Measurements from ENCODE around the gene NSA2.

Gene NSA2

GRCh38 chr5:74822288-74822687 is 55.2 kb downstream of the NSA2 start:
- DNase-seq: no peak

- no peak for DNase-seq
Measured at GRCh38 chr5:74829413-74829812, 62.4 kb downstream of the NSA2 start.

Data from activated CD4-positive, alpha-beta T cell treated with anti-CD3 and anti-CD28 coated beads for 1 hour (primary cell).